HG03196 (cell line): ENCODE results near the gene KLHL26.
"Not testable (repeated sequence)": the region's sequence is repeated elsewhere in the genome, so short reads cannot be mapped to it uniquely, and the experiment has no call there.

Source experiments
- ATAC-seq: cut with Tn5 transposase; IDR thresholded peaks from one replicate; pipeline ENCODE4 v1.9.1; 2021; ENCODE audit not compliant: unreplicated experiment

The KLHL26 gene

GRCh38 chr19:18662972-18663732 lies 26.3 kb downstream of the KLHL26 start:
- no peak for ATAC-seq

GRCh38 chr19:18663940-18664530 lies 27.2 kb downstream of the KLHL26 start:
- ATAC-seq, result no peak

GRCh38 chr19:18665771-18666202 lies 29.0 kb downstream of the KLHL26 start:
- ATAC-seq, result no peak

- no peak for ATAC-seq
Observed at GRCh38 chr19:18666317-18666716, 29.5 kb downstream of the KLHL26 start.

GRCh38 chr19:18666784-18667183 lies 30.0 kb downstream of the KLHL26 start:
- ATAC-seq, result no peak

GRCh38 chr19:18667531-18668251 lies 30.9 kb downstream of the KLHL26 start:
- no peak for ATAC-seq

- no peak for ATAC-seq
Observed at GRCh38 chr19:18668252-18668631, 31.4 kb downstream of the KLHL26 start.

- ATAC-seq, result no peak
Observed at GRCh38 chr19:18668744-18669523, 32.1 kb downstream of the KLHL26 start.

GRCh38 chr19:18669524-18669817 lies 32.6 kb downstream of the KLHL26 start:
- ATAC-seq, result no peak

- ATAC-seq, result no peak
Observed at GRCh38 chr19:18669883-18670282, 33.1 kb downstream of the KLHL26 start.

GRCh38 chr19:18670312-18670711 lies 33.5 kb downstream of the KLHL26 start:
- ATAC-seq, result no peak

GRCh38 chr19:18671303-18672043 lies 34.6 kb downstream of the KLHL26 start:
- ATAC-seq, result no peak

- ATAC-seq, result no peak
Observed at GRCh38 chr19:18672044-18672451, 35.2 kb downstream of the KLHL26 start.

GRCh38 chr19:18672606-18673337 lies 35.9 kb downstream of the KLHL26 start:
- ATAC-seq, result no peak

- no peak for ATAC-seq
Observed at GRCh38 chr19:18674616-18675015, 37.8 kb downstream of the KLHL26 start.

GRCh38 chr19:18675779-18676178 lies 39.0 kb downstream of the KLHL26 start:
- ATAC-seq, result no peak

GRCh38 chr19:18676692-18677091 lies 39.9 kb downstream of the KLHL26 start:
- ATAC-seq, result no peak

GRCh38 chr19:18677156-18677555 lies 40.3 kb downstream of the KLHL26 start:
- ATAC-seq, result no peak

- ATAC-seq, result not testable (repeated sequence)
Observed at GRCh38 chr19:18680148-18680547, 43.3 kb downstream of the KLHL26 start.

GRCh38 chr19:18682807-18683108 lies 45.9 kb downstream of the KLHL26 start:
- peak; percentile 8 for ATAC-seq
